WTC11 (cell line): ENCODE results near the gene SGMS1.

ENCODE experiments used
- CTCF ChIP-seq: fragments of 200-600 bp; IDR thresholded peaks from 2 replicates; pipeline ENCODE4 v1.8.0; 2022; ENCODE audit warnings: antibody characterized with exemption
- FOXJ3 ChIP-seq: sonication (generic); formaldehyde crosslinking; IDR thresholded peaks from 2 replicates; pipeline ENCODE4 v1.9.0; 2021; ENCODE audit warnings: missing genetic modification reagents, mild to moderate bottlenecking, borderline replicate concordance
- NR1H2 ChIP-seq: sonication (generic); formaldehyde crosslinking; IDR thresholded peaks from 2 replicates; pipeline ENCODE4 v1.9.0; 2021; ENCODE audit warnings: mild to moderate bottlenecking, moderate library complexity, missing genetic modification reagents
- PRDM15 ChIP-seq: sonication (generic); formaldehyde crosslinking; IDR thresholded peaks from 2 replicates; pipeline ENCODE4 v1.8.0; 2022; ENCODE audit warnings: missing genetic modification reagents

GRCh38 chr10:50407076-50407801 lies 216.5 kb downstream of the SGMS1 start:
- TF ChIP-seq CTCF, result no peak
- TF ChIP-seq PRDM15 (CRISPR knock-in tag), result no peak
- no peak for TF ChIP-seq FOXJ3 (CRISPR knock-in tag)
- TF ChIP-seq NR1H2 (CRISPR knock-in tag), result no peak
